Endothelial cell of umbilical vein (primary cell): Measurements from ENCODE around the gene ABCA2.

Source experiments
- CTCF ChIP-seq, 2 donors: IDR thresholded peaks; 1 replicate in 1 of 2; 2 replicates in 1 of 2; pipeline ENCODE4 v1.5.1; 2011; ENCODE audit warnings: low read length in 2 of 2, mild to moderate bottlenecking in 2 of 2, moderate library complexity in 2 of 2, control low read depth in 1 of 2, inconsistent platforms in 1 of 2, low read depth in 1 of 2; ENCODE audit not compliant: insufficient read depth in 1 of 2; ENCODE audit errors: extremely low read depth in 1 of 2
- EZH2 ChIP-seq: IDR thresholded peaks from 2 replicates; pipeline ENCODE4 v1.6.1; 2012; ENCODE audit warnings: borderline replicate concordance, low read depth, mild to moderate bottlenecking, moderate library complexity, low read length, inconsistent platforms; ENCODE audit not compliant: severe bottlenecking
- FOS ChIP-seq: IDR thresholded peaks from 2 replicates; pipeline ENCODE4 v1.6.1; 2011; ENCODE audit warnings: mild to moderate bottlenecking, low read length, moderate library complexity, borderline replicate concordance; ENCODE audit not compliant: insufficient read depth
- POLR2A ChIP-seq: IDR thresholded peaks from 2 replicates; pipeline ENCODE4 v1.6.1; 2012; ENCODE audit warnings: low read depth, mild to moderate bottlenecking, control low read depth, low read length
- POLR2AphosphoS5 ChIP-seq: IDR thresholded peaks from 2 replicates; pipeline ENCODE4 v1.6.1; 2012; ENCODE audit warnings: low read depth, mild to moderate bottlenecking, control low read depth, low read length, moderate library complexity; ENCODE audit not compliant: insufficient read depth

- TF ChIP-seq CTCF (IDR thresholded peaks at IDR 0.05; ENCODE audit: extremely low read depth in 1 of 2, insufficient read depth in 1 of 2, low read depth in 1 of 2, low read length in 2 of 2), result no peak
- TF ChIP-seq EZH2, result no peak
- no peak for TF ChIP-seq FOS
- no peak for TF ChIP-seq POLR2A
- no peak for TF ChIP-seq POLR2AphosphoS5
Measured at GRCh38 chr9:137064880-137065164, 36.8 kb upstream of the ABCA2 start.
